Body of pancreas (tissue), 4 donors: Measurements from ENCODE around the gene COL12A1.

ENCODE experiments used
- POLR2A ChIP-seq, 3 donors: fragments of 450-650 bp; IDR thresholded peaks; one replicate each; pipeline ENCODE4 v1.6.1; 2016; ENCODE audit warnings: antibody characterized with exemption in 3 of 3, mild to moderate bottlenecking in 2 of 3
- TF ChIP-seq, protein P1 (sequence below), 7 experiments: fragments of 450-650 bp in 4 of 7; fragments of 200-600 bp in 3 of 7; sonication (generic) in 3 of 7; IDR thresholded peaks; one replicate each; pipeline ENCODE4 v1.5.1; 2016 to 2019; ENCODE audit warnings: antibody characterized with exemption in 7 of 7

- TF ChIP-seq, protein P1, sequence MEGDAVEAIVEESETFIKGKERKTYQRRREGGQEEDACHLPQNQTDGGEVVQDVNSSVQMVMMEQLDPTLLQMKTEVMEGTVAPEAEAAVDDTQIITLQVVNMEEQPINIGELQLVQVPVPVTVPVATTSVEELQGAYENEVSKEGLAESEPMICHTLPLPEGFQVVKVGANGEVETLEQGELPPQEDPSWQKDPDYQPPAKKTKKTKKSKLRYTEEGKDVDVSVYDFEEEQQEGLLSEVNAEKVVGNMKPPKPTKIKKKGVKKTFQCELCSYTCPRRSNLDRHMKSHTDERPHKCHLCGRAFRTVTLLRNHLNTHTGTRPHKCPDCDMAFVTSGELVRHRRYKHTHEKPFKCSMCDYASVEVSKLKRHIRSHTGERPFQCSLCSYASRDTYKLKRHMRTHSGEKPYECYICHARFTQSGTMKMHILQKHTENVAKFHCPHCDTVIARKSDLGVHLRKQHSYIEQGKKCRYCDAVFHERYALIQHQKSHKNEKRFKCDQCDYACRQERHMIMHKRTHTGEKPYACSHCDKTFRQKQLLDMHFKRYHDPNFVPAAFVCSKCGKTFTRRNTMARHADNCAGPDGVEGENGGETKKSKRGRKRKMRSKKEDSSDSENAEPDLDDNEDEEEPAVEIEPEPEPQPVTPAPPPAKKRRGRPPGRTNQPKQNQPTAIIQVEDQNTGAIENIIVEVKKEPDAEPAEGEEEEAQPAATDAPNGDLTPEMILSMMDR (IDR thresholded peaks at IDR 0.05) = no peak
- TF ChIP-seq POLR2A (IDR thresholded peaks at IDR 0.05) = no peak
These were observed 70.4 kb downstream of the COL12A1 start for GRCh38 chr6:75135450-75135849.
